Stomach (tissue), 8 donors: ENCODE measurements around the gene STK17B. TPM values are rescaled to one million over a fixed set of nuclear protein-coding genes. Genes with fewer than 3 reads are reported as not detected.

Source experiments
- polyA plus RNA-seq, 3 donors: library from polyadenylated mRNA; stranded (reverse); fragments of 200-250 nt; gene quantifications; one replicate each; pipeline ENCODE4 v1.2.3, GENCODE V29; 2013
- total RNA-seq, 5 donors: library from RNA; depleted of rRNA; stranded (reverse); fragments of >200 nt; gene quantifications; one replicate each; pipeline versions ENCODE4 v1.1.0 to v1.2.3, GENCODE V29; 2014 to 2016
- donor health status: healthy with polysubstance abuse.
- donor health status: Bipolar disorder and iron deficiency.
- donor health status: healthy.

The STK17B gene
- total and polyA plus RNA-seq, 8 donors = 3.4 to 76.4 (median 10.2) TPM

Other genes with a start within 250 kb of the STK17B start
- gene DNAH7, start 102.7 kb downstream of the STK17B start, total RNA-seq = 10 to 100 TPM in 1 of 5 donors, 1 to 10 TPM in 3, under 1 TPM in 1; 0.58 to 48.1 (median 1.7) TPM
- under 1 TPM; 0.15 to 0.61 (median 0.37) TPM for gene DNAH7, start 102.7 kb downstream of the STK17B start, polyA plus RNA-seq